HG03439 (cell line): Measurements from ENCODE around the gene BLMH.
"Not testable (repeated sequence)": the region's sequence is repeated elsewhere in the genome, so short reads cannot be mapped to it uniquely, and the experiment has no call there.

Experiments used
- ATAC-seq: cut with Tn5 transposase; IDR thresholded peaks from one replicate; pipeline ENCODE4 v1.9.1; 2021; ENCODE audit warnings: mild to moderate bottlenecking, moderate library complexity; ENCODE audit not compliant: unreplicated experiment

BLMH gene

DNA sequence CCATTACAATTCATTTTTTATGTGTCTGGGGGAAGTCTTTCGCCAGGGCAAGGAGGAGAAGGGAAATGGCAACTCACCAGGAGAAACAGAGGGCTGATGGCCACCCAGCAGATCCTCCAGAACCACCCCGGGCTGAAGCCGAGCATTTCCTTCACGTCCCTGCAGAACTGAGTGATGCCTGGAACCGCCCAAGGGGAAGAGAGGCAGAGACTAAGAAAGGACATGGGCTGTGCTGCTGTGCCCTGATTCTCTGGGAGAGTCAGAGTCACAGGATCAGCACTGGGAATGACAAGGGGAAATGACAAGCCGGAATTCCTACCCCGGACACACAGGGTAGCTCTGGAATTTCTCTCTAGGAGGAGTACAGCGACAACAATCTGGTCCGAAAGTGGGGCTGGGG lies 84.1 kb downstream of the BLMH start:
- ATAC-seq = no peak

DNA sequence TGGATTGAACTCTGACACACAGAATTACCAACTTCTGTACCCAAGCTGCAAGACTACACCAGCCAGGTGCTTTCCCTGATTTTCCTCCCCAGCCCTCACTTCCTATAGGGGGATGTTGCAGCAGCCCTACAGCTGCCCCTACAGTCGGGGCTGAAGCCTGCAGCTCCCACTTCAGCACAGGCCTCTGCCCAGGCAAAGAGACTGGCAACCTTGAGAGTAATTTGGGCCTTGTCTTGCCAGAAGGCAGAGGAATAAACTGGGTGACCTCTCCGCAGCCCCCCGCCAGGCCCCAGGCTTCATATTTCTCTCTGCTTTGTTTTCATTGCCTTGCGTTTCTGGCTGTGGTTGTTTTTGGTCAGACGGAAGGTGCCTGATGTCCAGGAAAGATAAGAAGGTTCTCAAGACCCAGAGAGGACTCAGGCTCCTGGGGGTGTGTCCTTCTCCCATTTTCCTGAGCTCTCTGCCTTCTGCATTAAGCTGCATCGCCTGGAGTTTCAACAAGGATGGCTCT lies 88.2 kb downstream of the BLMH start:
- ATAC-seq = no peak

DNA sequence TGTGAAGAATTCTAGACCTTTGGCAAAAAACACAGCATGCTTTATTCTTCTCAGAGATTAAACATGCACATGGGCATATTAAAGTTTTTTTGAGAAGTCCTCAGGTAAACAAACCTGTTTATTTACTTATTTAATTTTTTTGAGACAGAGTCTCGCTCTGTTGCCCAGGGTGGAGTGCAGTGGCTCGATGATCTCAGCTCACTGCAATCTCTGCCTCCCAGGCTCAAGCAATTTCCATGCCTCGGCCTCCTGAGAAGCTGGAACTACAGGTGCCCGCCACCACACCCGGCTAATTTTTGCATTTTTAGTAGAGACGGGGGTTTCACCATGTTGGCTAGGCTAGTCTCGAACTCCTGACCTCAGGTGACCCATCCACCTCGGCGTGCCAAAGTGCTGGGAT lies 91.1 kb downstream of the BLMH start:
- not testable (repeated sequence) for ATAC-seq

DNA sequence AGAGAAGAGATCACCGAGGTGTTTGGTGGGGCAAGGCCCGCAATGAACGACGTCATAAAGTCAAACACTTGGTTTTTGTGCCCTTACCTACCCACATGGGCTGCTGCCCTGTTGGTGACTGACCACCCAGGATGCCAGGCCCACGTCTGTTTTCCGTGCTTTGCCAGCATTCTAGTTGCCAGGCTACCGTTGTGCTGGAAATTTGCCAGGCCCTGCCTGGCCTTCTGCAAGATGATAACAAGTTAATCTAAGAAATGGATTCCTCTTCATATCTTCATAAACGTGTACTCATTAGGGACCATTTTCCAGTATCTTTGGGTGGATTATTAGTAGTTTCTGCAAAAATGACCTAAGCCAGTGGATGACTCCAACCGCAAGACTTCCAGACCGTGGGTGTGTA lies 91.6 kb downstream of the BLMH start:
- ATAC-seq = no peak

DNA sequence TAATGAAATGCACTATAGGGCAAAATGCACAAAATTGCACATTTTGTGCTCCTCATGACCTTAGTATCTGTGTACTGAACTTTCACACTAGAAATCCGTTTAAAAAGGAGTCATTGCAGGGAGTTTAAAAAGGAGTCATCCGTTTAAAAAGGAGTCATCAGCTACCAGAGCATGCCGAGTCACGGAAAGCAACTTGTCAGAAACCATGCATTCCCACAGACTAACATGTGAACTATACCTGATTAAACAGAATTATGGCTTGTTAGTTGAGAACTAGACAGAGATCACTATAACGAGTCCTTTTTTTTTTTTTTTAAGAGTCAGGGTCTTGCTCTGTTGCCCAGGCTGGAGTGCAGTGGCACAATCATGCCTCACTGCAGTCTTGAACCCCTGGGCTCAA lies 92.1 kb downstream of the BLMH start:
- ATAC-seq = no peak
